ENCODE data around the gene SLC35G1.

Gene SLC35G1

GRCh38 chr10:93893646-93894515 is at the start of gene SLC35G1:
TSS of gene SLC35G1 (plus strand) at chr10:93893978. CDS start at chr10:93894034, 56 bp downstream.
- DNase-seq, result peak; percentile 80

- DNase-seq, result no peak
These were observed 48.7 kb upstream of the SLC35G1 start for GRCh38 chr10:93844979-93845626.

GRCh38 chr10:93849593-93849992 is 44.2 kb upstream of the SLC35G1 start:
- no peak for DNase-seq

- no peak for DNase-seq
These were observed 43.5 kb upstream of the SLC35G1 start for GRCh38 chr10:93850031-93851015.

- DNase-seq, result no peak
These were observed 42.6 kb upstream of the SLC35G1 start for GRCh38 chr10:93851169-93851568.

- DNase-seq, result no peak
These were observed 41.2 kb upstream of the SLC35G1 start for GRCh38 chr10:93852476-93853095.

- DNase-seq, result no peak
These were observed 38.8 kb upstream of the SLC35G1 start for GRCh38 chr10:93854975-93855374.

GRCh38 chr10:93856349-93857145 is 37.2 kb upstream of the SLC35G1 start:
- DNase-seq, result no peak

GRCh38 chr10:93859049-93859655 is 34.6 kb upstream of the SLC35G1 start:
- DNase-seq, result no peak

GRCh38 chr10:93861825-93862224 is 32.0 kb upstream of the SLC35G1 start:
- no peak for DNase-seq

- DNase-seq, result no peak
These were observed 27.9 kb upstream of the SLC35G1 start for GRCh38 chr10:93865794-93866425.

- no peak for DNase-seq
These were observed 26.3 kb upstream of the SLC35G1 start for GRCh38 chr10:93867525-93867924.

GRCh38 chr10:93871671-93872204 is 22.0 kb upstream of the SLC35G1 start:
- no peak for DNase-seq

- DNase-seq, result no peak
These were observed 21.2 kb upstream of the SLC35G1 start for GRCh38 chr10:93872375-93873158.

- no peak for DNase-seq
These were observed 20.2 kb upstream of the SLC35G1 start for GRCh38 chr10:93873420-93874115.

- no peak for DNase-seq
These were observed 19.3 kb upstream of the SLC35G1 start for GRCh38 chr10:93874309-93875031.

- DNase-seq, result no peak
These were observed 18.8 kb upstream of the SLC35G1 start for GRCh38 chr10:93875032-93875358.

GRCh38 chr10:93876381-93876780 is 17.4 kb upstream of the SLC35G1 start:
- no peak for DNase-seq

Data from CD4-positive, alpha-beta T cell treated with Interleukin-6 for 4 hours (primary cell).